Mesenteric fat pad (tissue), 1 donor: ENCODE results near the gene NEURL3. TPM values are rescaled to one million over a fixed set of nuclear protein-coding genes. Genes with fewer than 3 reads are reported as not detected.
"Not testable (repeated sequence)": the region's sequence is repeated elsewhere in the genome, so short reads cannot be mapped to it uniquely, and the experiment has no call there.

Experiments
- DNase-seq: peaks from one replicate; pipeline ENCODE4 v3.0.0-alpha.2; 2020; ENCODE audit warnings: low spot score
- total RNA-seq: library from RNA; stranded (reverse); fragmentation: NEBNext Ultra II Directional; extraction: Animal tissue kit (Norgen Biotek cat#: 25700); gene quantifications from one replicate; pipeline ENCODE4 v1.2.1, GENCODE V29; 2021
- donor health status: DM: yes; HTN: yes; CAD: no.

Gene NEURL3
- total RNA-seq, 1 donor from 2014 or later: not detected

- DNase-seq: peak; percentile 87
These were observed 3.5 kb upstream of the NEURL3 start for GRCh38 chr2:96508521-96509113.

- peak; percentile 94 for DNase-seq
These were observed 2.9 kb upstream of the NEURL3 start for GRCh38 chr2:96507957-96508520.

- DNase-seq: no peak
These were observed 1.7 kb upstream of the NEURL3 start for GRCh38 chr2:96506907-96507240.

GRCh38 chr2:96506016-96506906 lies 1.1 kb upstream of the NEURL3 start:
- peak; percentile 64 for DNase-seq

- peak; percentile 69 for DNase-seq
These were observed 1.4 kb downstream of the NEURL3 start for GRCh38 chr2:96503637-96504243.

GRCh38 chr2:96502891-96503636 lies 2.1 kb downstream of the NEURL3 start:
- peak; percentile 79 for DNase-seq

- peak; percentile 85 for DNase-seq
These were observed 3.0 kb downstream of the NEURL3 start for GRCh38 chr2:96501886-96502810.

GRCh38 chr2:96501471-96501874 lies 3.7 kb downstream of the NEURL3 start:
- DNase-seq: no peak

- DNase-seq: no peak
These were observed 4.6 kb downstream of the NEURL3 start for GRCh38 chr2:96500385-96501066.

GRCh38 chr2:96499061-96499960 lies 5.8 kb downstream of the NEURL3 start:
- peak; percentile 87 for DNase-seq

- not testable (repeated sequence) for DNase-seq
These were observed 6.5 kb downstream of the NEURL3 start for GRCh38 chr2:96498611-96499010.

- DNase-seq: peak; percentile 84
These were observed 7.1 kb downstream of the NEURL3 start for GRCh38 chr2:96498021-96498431.

- DNase-seq: no peak
These were observed 9.1 kb downstream of the NEURL3 start for GRCh38 chr2:96495982-96496629.

- DNase-seq: no peak
These were observed 11.0 kb downstream of the NEURL3 start for GRCh38 chr2:96494188-96494587.

- DNase-seq: no peak
These were observed 12.1 kb downstream of the NEURL3 start for GRCh38 chr2:96493072-96493471.

- no peak for DNase-seq
These were observed 13.2 kb downstream of the NEURL3 start for GRCh38 chr2:96491860-96492497.

GRCh38 chr2:96489663-96490062 lies 15.5 kb downstream of the NEURL3 start:
- DNase-seq: no peak
